Right lobe of liver (tissue), 6 donors: ENCODE measurements around the gene PIAS4. TPM values are rescaled to one million over a fixed set of nuclear protein-coding genes. Genes with fewer than 3 reads are reported as not detected.

Experiments
- ATAC-seq, 4 donors: fragments of 200-7000 bp; cut with Tn5 transposase; one replicate each; pipeline ENCODE4 v1.9.1; 2020; ENCODE audit warnings: mild to moderate bottlenecking in 4 of 4, moderate library complexity in 4 of 4
- DNase-seq, 3 donors: peaks; one replicate each; pipeline ENCODE4 v3.0.0-alpha.2; 2020
- H3K27ac ChIP-seq, 3 donors: fragments of 200-600 bp; one replicate each; pipeline ENCODE4 v1.8.0; 2022
- H3K27me3 ChIP-seq, 2 donors: fragments of 200-600 bp; one replicate each; pipeline ENCODE4 v1.8.0; 2022
- H3K36me3 ChIP-seq, 4 donors: fragments of 200-600 bp; sonication (generic) in 1 of 4; one replicate each; pipeline versions ENCODE4 v1.5.1 to v1.8.0; 2017 to 2022; ENCODE audit warnings: control low read depth in 1 of 4
- H3K4me1 ChIP-seq, 4 donors: fragments of 200-600 bp; sonication (generic) in 1 of 4; one replicate each; pipeline versions ENCODE4 v1.5.1 to v1.8.0; 2017 to 2022; ENCODE audit warnings: control low read depth in 1 of 4
- H3K4me3 ChIP-seq, 3 donors: fragments of 200-600 bp; one replicate each; pipeline ENCODE4 v1.8.0; 2022
- H3K9me3 ChIP-seq, 4 donors: fragments of 200-600 bp; sonication (generic) in 1 of 4; one replicate each; pipeline versions ENCODE4 v1.5.1 to v1.8.0; 2017 to 2022; ENCODE audit warnings: control low read depth in 1 of 4
- POLR2A ChIP-seq: fragments of 450-650 bp; IDR thresholded peaks from one replicate; pipeline ENCODE4 v1.6.1; 2017; ENCODE audit warnings: antibody characterized with exemption, mild to moderate bottlenecking
- WGBS: methylation state at CpG from one replicate; pipeline ENCODE4 v1.1.6; 2018; ENCODE audit warnings: low coverage, low lambda C conversion rate; ENCODE audit not compliant: insufficient coverage; ENCODE audit errors: missing lambda C conversion rate; 5-methylcytosine and 5-hydroxymethylcytosine counted together
- intact Hi-C, 2 donors: fragments of 100-400 bp; cut with DNase I; formaldehyde crosslinking; loops; one replicate each; pipeline versions ENCODE4 v1.11.2 to v1.14.1; 2022
- total RNA-seq, 6 experiments: library from RNA; depleted of rRNA in 2 of 6; stranded (reverse); fragments of >200 nt in 2 of 6; fragmentation: NEBNext Ultra II Directional in 3 of 6; extraction: Animal tissue kit (Norgen Biotek cat#: 25700) in 3 of 6; gene quantifications; one replicate each; pipeline versions ENCODE4 v1.1.0 to v1.2.4, GENCODE V29; 2016 to 2023
- TF ChIP-seq, protein P1 (sequence below), 4 donors: fragments of 200-600 bp in 3 of 4; fragments of 450-650 bp in 1 of 4; IDR thresholded peaks; one replicate each; pipeline versions ENCODE4 v1.5.1 to v1.8.0; 2016 to 2022; ENCODE audit warnings: antibody characterized with exemption in 4 of 4, mild to moderate bottlenecking in 2 of 4
- donor health status: DM: no; HTN: yes; CAD: no.
- donor health status: DM: no; HTN: no; CAD: no.
- donor health status: DM: no; HTN: no; CAD: no.
- donor health status: DM: no; HTN: yes; CAD: no.
- donor health status: DM: no; HTN: yes; CAD: no.

The PIAS4 gene
- total RNA-seq, 6 experiments from 2014 or later, result 9.9 to 20.0 (median 14.9) TPM

DNA sequence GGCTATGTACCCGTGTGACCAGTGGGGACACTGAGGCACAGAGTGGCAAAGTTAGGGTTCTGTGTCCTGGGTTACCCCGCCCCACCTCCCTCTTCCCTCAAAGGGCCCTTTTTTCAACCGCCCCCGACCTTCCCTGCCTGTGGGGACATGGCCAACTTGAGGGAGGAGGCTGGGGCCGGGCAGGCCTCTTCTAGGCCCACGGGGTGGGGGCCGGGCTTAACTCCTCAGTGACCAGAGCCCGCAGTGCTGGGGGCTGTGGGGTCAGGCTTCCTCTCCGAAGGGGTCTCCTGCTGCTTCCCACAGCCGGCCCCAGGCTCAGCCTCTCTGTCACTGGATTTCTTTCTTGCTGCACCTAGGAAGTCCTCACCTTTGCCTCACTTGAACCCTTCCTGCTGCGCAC is 23.9 kb downstream of the PIAS4 start:
- H3K4me1 ChIP-seq, result no peaks in the 10 kb centered on the region
- no peak overlapping the region for H3K27ac ChIP-seq
- TF ChIP-seq, protein P1, sequence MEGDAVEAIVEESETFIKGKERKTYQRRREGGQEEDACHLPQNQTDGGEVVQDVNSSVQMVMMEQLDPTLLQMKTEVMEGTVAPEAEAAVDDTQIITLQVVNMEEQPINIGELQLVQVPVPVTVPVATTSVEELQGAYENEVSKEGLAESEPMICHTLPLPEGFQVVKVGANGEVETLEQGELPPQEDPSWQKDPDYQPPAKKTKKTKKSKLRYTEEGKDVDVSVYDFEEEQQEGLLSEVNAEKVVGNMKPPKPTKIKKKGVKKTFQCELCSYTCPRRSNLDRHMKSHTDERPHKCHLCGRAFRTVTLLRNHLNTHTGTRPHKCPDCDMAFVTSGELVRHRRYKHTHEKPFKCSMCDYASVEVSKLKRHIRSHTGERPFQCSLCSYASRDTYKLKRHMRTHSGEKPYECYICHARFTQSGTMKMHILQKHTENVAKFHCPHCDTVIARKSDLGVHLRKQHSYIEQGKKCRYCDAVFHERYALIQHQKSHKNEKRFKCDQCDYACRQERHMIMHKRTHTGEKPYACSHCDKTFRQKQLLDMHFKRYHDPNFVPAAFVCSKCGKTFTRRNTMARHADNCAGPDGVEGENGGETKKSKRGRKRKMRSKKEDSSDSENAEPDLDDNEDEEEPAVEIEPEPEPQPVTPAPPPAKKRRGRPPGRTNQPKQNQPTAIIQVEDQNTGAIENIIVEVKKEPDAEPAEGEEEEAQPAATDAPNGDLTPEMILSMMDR (IDR thresholded peaks at IDR 0.05), result no peak
- TF ChIP-seq POLR2A, result no peak
- intact Hi-C loops, result no loop called here
- 73% methylated on average over 3 of the region's 11 CpGs for WGBS
- H3K9me3 ChIP-seq, result no peaks in the 10 kb centered on the region
- DNase-seq (no peak), ATAC-seq (no peak)
- no peaks in the 10 kb centered on the region for H3K27me3 ChIP-seq
- no peak overlapping the region for H3K4me3 ChIP-seq
- H3K36me3 ChIP-seq, result peaks cover 0 to 31% (median 5%) of the 10 kb centered on the region in 4 donors

DNA sequence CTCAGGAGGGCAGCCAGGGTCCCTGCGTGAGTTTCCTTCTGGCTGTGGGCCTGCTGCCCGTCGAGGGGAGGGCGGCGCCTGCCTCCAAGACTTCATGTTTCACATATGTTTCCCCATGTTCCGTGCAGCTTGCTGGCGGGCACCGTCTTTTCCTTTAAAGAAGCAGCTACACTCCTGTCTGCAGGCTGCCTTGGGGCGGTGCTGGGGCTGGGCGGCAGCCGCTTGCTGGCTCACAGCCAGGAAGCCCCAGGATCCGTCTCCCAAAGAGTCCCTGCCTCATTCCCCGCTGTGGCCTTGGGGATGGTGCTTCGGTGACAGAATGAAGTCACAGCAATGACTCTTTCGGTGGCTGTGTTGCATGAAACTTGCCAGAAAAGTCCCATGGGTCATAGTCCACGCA is 24.9 kb downstream of the PIAS4 start:
- no peaks in the 10 kb centered on the region for H3K27me3 ChIP-seq
- intact Hi-C loops, result no loop called here
- WGBS, result 100% methylated on average over 1 of the region's 16 CpGs
- H3K9me3 ChIP-seq, result no peaks in the 10 kb centered on the region
- no peak overlapping the region for H3K27ac ChIP-seq
- H3K4me3 ChIP-seq, result no peak overlapping the region
- DNase-seq, result no peak
- peaks cover 0 to 34% (median 5%) of the 10 kb centered on the region in 4 donors for H3K36me3 ChIP-seq
- no peaks in the 10 kb centered on the region for H3K4me1 ChIP-seq
- no peak for ATAC-seq
- TF ChIP-seq POLR2A, result no peak
- TF ChIP-seq, protein P1 (IDR thresholded peaks at IDR 0.05), result no peak

DNA sequence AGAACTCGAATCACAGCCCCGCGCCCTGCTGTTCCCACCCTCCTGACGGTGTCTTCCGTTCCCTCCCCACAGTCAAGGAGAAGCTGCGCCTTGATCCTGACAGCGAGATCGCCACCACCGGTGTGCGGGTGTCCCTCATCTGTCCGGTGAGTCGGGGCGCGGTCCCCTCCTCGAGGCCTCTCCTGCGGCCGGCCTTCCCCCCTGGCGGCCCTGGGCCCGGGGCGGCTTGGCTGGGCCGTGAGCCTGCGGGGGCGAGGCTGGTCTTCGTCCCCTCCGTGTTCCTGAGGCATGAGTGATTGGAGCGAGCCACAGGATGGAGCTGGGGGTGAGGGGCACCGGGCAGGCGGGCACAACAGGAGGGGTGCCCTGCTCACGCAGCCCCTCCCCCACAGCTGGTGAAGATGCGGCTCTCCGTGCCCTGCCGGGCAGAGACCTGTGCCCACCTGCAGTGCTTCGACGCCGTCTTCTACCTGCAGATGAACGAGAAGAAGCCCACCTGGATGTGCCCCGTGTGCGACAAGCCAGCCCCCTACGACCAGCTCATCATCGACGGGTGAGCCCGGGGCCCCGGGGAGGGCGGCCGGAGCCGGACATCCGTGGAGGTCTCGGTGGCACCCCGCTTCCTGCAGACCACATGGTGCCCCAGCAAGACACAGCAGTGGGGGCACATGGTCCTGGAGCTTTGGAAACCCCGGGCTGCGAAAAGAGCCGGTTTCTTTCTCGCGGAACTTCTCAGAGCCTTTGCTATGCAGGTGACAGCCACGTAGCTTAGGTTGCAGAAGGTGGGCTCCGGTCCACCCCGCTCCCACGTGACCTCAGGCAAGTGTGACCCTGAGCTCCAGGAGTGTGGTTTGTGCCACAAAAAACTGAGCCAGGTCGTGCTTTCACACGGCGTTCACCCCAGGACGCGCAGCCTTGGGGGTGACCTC is 25.8 kb downstream of the PIAS4 start:
- TF ChIP-seq, protein P1 (IDR thresholded peaks at IDR 0.05), result no peak
- no peak for TF ChIP-seq POLR2A
- H3K36me3 ChIP-seq, result peaks cover 0 to 40% (median 7%) of the 10 kb centered on the region in 4 donors
- 100% methylated on average over 1 of the region's 63 CpGs for WGBS
- H3K4me3 ChIP-seq, result no peak overlapping the region
- DNase-seq (no peak), ATAC-seq (no peak)
- no peaks in the 10 kb centered on the region for H3K4me1 ChIP-seq
- no peaks in the 10 kb centered on the region for H3K9me3 ChIP-seq
- H3K27me3 ChIP-seq, result no peaks in the 10 kb centered on the region
- intact Hi-C loops, result no loop called here
- H3K27ac ChIP-seq, result no peak overlapping the region

DNA sequence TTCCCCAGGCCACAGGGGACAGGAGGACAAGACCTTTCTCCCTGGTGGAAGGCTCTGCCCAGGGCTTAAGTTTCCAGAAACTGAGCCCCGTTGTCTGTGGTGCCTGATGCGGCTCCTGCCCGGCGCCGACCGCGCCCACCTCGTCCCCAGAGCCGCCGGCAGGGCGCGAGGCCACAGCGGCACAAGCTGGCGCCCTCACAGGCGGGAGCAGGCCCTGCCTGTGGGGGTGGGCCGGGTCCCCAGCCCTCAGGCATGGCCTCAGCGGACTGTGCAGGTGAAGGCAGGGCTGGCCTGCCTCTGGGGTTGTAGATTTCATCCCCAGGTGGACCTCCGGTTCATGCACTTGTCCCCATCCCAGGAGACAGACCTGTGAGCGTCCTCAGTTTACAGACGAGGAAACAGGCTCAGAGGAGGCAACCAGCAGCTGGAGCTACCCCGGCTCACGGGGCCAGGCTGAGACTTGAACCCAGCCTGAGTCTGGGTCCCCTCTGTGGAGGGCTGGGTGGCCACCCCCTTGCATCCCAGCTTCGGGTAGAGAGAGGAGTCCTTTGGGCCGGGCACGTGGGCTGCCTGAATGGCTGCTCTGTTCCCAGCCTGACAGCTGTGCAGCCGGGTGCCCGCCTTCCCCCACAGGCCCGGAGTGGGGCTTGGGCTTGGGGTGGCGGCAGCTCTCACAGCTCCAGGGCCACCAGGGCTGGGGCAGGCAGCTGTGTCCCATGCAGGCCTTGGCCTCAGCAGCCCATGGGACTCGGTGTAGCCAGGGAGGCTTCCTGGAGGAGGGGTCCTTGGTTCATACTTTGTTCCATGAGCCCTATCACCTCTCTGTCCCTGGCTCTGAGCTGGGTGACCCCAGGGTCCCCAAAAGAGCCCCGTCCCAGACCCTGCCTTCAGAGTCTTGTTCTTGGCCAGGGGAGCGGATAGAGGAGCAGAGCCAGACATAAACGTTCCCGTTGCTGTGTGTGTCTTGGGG is 26.8 kb downstream of the PIAS4 start:
- no peak overlapping the region for H3K4me3 ChIP-seq
- ATAC-seq (no peak), DNase-seq (no peak)
- peaks cover 0 to 34% (median 7%) of the 10 kb centered on the region in 4 donors for H3K36me3 ChIP-seq
- H3K27me3 ChIP-seq, result no peaks in the 10 kb centered on the region
- TF ChIP-seq POLR2A, result no peak
- TF ChIP-seq, protein P1 (IDR thresholded peaks at IDR 0.05), result no peak
- no peaks in the 10 kb centered on the region for H3K4me1 ChIP-seq
- H3K27ac ChIP-seq, result no peak overlapping the region
- WGBS, result 0% methylated on average over 1 of the region's 34 CpGs
- intact Hi-C loops, result no loop called here
- no peaks in the 10 kb centered on the region for H3K9me3 ChIP-seq
